CD4-positive, alpha-beta T cell treated with Interleukin-17A for 4 hours (primary cell): ENCODE measurements around the gene C2orf76.
"Not testable (repeated sequence)": the region's sequence is repeated elsewhere in the genome, so short reads cannot be mapped to it uniquely, and the experiment has no call there.

Source experiments
- DNase-seq: peaks from one replicate; pipeline ENCODE4 v3.0.0-alpha.2; 2020; ENCODE audit warnings: mixed read lengths

C2orf76 gene

DNA sequence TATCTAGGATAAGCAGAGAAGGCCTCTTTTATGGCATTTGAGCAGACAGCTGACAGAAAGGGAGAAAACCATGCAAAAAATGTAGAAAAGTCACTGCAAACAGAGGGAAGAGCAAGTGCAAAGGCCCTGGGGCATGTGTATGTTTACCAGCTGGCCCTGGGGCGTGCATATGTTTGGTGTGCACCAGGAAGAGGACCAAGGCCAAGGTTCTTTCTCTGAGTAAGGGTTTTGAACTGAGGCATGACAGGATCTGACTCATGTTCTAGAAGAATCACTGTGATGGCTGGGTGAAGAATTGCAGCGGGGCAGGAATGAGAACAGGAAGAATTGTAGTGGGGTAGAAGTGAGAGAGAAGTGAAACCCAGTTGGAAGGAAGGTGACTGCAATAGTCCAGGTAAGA is 73.4 kb downstream of the C2orf76 start:
- no peak for DNase-seq

GRCh38 chr2:119292226-119292625 is 74.4 kb downstream of the C2orf76 start:
- DNase-seq = no peak

DNA sequence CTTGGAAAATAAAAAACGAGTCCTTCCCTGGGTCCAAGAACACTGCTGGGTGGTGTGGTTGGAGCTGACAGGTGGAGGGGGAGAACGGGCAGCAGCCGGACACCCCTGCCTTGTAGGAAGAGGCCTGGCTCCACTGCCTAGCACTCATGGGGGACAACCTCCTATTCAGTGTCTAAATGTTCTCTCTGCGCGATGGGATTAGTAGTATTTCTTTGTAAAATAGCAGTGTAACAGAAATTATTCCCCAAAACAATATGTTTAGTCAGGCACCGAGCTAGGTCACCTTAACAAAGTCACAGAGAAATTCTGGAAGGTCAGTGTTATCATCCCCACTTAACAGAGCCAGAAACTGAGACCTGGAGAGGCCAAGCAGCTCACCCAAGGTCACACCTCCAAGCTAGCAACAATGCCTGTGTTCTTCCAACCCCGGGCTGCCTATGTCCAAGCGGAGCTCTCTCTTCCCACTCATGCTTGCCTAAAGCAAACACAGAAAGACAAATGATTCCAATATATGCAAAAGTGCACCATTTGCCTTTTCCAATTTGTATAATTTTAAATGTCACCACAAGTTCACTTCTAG is 75.0 kb downstream of the C2orf76 start:
- no peak for DNase-seq

GRCh38 chr2:119290859-119291587 is 75.6 kb downstream of the C2orf76 start:
- DNase-seq = peak; percentile 71

DNA sequence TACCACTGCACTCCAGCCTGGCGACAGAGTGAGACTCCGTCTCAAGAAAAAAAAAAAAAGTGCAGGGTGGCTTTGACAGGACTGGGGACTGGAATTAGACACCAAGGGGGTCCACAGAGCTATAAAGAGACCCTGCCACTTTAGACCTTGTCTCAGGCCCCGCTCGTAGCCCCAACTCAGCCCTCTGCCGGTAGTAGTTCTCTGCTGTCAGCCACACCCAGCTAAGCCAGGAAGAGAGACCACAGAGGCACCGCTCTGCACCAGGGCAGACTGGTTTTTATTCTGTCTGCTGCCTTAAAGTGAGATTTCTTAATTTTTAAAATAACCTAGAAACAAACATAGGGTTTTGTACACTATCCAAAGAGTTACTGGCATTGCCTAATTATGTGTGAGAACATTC is 77.0 kb downstream of the C2orf76 start:
- no peak for DNase-seq

GRCh38 chr2:119289093-119289492 is 77.5 kb downstream of the C2orf76 start:
- no peak for DNase-seq

DNA sequence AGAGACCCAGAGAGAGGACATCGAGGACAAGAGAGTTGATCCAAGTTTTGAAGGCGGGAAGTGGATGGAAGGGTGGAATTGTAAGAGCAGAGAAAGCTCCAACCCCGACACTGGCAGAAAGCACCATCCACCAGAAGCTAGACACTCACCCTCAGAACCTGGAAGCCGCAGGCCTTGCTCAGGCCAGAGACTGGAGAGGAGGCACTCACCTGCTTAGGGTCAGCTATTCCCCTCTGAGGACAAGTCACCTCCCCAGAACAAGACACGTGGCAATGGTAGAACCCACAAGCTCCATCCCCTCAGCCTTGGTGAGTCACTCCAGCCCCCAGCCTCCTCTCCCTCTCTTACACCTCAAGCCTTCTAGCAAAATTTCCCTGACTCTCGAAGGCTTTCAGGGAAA is 78.1 kb downstream of the C2orf76 start:
- no peak for DNase-seq

DNA sequence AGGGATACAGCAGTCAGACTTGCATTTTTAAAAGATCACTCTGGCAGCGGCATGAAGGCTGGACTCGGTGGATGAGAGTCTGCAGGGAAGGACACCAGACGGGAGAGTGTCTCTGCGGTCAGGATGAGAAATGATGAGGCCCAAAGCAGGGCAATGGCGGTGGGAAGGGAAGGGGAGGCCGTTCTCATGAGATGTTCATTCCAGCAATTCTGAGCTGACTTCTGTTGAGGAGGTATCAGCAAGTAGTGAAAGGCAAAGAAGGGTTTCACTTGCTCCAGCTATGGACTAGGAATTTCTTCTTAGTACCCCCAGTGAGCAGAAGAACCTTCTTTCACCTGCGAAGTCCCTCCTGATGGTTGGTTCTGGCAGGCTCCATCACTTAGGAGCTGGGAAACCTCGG is 80.0 kb downstream of the C2orf76 start:
- DNase-seq = no peak

- DNase-seq = no peak
Measured at GRCh38 chr2:119283873-119284331, 82.7 kb downstream of the C2orf76 start.

DNA sequence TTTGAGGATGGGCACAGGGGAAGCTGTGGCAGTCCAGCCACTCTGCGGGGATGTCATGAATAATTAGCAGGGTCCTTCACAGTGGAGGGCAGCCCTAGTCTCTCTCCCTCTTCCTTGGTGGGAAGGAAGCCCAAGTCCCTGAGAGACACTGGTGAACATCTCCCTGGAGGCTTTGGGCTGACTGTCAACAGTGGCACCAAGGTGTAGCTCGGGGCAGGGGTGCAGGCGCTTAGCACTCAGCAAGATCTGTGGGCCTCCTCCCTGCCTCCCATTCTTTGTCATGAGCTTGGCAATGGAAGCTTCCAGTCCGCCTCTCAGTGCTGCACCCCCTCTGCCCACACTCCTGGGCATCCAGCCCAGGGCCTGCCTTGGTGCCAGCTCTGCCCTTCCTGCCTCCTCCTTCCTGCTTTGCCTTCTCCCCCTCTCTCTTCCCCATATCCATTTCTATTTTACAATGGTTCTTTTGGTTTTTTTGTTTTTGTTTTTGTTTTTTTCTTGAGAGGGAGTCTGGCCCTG is 83.6 kb downstream of the C2orf76 start:
- no peak for DNase-seq

DNA sequence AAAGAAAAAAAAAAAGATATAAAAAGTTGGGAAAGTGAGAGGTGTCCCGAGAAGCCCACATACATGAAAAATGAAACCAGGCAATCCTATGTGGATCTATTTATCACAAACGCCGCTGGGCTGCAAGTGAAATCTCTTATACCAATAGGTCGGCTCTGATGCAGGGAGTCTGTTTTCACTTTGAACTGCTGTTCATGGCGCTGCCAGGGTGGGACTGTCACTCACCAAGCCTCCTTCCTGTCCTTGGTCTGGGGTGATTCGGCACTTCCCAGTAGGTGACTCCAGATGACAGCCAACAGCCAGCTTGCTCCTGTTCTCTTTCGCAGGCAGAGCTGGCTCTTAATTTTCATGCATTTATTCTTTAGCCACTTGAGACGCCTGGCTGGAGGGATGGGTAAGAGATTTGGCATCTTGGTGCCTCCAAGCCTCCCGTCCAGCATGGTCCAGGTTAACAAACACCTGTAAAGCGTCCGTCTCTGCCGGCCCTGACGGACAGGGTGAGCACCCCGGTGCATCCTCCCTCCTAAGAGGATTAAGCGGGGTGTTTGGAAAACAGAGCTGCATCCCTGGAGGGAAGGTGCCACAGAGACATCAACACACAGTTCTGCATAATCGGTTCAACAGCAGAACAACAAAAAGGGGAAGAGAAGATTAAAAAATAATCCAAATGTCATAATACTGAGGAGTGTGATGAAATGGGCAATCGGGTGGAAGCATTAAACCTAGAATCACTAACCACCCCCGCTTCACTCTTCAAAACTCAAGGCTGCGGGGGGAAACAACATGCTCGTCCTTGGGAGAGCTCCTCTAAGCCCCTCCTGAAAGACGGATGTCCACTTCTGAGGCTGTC is 84.3 kb downstream of the C2orf76 start:
- DNase-seq = no peak

GRCh38 chr2:119280680-119281079 is 86.0 kb downstream of the C2orf76 start:
- no peak for DNase-seq

GRCh38 chr2:119279666-119280065 is 87.0 kb downstream of the C2orf76 start:
- no peak for DNase-seq

DNA sequence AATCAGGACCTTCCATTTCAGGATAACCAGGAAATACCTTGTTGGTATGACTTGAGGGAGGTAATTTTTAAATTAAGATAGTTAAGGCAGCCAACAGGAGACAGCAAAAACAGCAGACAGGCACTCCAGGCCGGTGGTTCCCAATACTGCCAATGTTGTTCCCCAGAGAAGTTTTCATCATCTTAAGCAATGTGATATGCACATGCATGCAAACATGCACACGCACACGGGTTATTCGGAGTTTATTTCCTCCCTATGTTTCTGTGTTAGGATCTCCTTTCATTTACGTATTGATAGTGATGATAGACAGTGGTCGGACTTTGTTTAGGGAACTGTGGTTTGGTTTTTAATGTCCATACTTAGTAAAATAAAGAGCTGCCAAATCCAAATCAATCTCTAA is 87.7 kb downstream of the C2orf76 start:
- no peak for DNase-seq

DNA sequence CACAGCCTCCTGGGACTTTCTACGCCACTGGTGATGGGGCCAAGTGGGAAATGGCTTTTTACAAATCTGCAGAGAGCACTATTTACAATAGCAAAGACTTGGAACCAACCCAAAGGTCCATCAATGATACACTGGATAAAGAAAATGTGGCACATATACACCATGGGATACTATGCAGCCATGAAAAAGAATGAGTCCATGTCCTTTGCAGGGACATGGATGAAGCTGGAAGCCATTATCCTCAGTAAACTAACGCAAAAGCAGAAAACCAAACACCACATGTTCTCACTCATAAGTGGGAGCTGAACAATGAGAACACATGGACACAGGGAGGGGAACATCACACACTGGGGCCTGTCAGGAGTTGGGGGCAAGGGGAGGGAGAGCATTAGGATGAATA is 88.2 kb downstream of the C2orf76 start:
- DNase-seq = not testable (repeated sequence)

DNA sequence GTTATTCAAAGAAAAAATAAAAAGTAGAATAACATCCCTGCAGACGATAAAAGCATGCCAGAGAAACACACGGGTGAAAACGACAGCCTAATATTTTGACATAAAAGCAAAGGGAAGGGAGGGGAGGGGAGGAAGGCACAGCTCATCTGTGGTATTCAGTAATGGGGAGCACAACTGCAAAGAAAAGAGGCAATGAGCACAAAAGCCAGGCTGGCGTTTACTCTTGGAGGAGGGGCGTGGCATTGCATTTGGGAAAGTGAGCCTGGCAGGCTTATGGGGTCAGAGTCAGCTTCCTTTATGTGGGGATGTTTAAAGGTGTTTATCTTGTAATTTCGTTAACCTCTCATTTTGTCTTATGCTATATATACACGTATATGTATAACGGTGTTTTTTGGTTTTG is 89.8 kb downstream of the C2orf76 start:
- DNase-seq = no peak

DNA sequence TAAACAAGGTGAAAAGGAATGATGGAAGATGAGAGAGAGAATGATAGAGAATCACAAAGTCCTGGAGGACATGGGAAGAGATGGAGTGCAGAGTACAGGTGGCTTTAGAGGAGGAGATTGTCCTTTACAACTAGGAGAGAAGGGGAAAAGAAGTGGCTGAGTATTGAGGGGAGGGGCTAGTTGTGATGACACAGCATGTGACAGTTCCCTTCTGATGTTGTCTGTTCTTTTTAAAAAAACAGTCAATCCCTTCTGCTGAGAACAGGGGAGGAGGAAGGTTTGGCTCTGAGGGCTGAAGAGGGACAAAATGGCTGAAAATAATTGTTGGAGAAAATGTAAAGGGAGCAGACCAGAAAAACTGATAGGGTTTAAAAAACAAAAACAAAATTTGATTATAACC is 99.0 kb downstream of the C2orf76 start:
- DNase-seq = no peak

DNA sequence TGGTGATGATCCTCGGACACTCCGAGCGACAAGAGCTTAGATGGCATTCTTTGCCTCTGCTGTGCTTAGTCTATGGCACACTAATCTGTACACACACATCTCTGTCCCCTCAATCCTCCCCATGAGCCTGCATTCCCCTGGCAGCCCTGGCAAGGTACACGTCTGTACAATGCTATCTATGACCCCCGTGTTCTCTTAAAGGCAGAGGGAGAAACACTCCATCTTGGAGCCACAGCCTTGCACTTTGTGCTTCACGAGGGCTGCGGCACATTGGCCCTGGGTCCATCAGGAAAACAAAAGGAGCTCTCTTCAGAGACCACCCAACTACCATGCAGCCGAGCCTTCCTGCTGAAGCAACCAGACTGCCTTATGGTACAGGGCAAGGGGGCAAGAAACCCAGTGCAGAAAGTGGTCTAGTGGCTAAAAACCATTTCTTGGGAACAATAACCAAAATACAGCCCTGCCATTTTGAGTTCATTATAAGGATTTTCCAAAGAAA is 100.5 kb downstream of the C2orf76 start:
- DNase-seq = no peak

DNA sequence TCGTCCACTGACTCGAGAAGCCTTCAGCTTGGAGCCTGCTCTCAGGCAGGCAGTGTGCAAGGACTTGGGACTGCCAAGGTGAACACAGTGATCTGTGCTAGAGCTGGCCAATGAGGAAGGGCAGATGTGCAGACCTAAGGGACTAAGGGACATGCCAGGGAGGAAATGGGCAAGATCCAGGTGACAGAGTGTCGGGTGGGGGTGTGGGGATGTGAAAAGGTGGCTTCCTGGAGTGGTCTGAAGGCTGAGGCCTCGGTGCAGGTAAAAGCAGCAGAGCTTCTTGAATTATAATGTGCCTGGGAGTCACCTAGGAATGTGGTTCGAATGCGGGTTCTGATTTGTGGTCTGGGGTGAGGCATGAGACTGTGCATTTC is 101.0 kb downstream of the C2orf76 start:
- no peak for DNase-seq

GRCh38 chr2:119264781-119265692 is 101.6 kb downstream of the C2orf76 start:
- peak; percentile 29 for DNase-seq

DNA sequence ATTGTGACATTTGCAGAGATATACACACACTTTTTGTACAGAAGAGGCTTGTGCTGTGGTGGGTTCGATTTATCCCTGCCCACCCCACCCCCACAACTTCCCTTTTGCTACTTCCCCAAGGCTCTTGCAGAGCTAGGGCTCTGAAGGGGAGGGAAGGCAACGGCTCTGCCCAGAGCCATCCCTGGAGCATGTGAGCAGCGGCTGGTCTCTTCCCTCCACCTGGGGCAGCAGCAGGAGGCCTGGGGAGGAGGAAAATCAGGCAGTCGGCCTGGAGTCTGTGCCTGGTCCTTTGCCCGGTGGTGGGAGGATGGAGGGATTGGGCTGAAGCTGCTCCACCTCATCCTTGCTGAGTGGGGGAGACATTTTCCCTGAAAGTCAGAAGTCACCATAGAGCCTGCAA is 103.0 kb downstream of the C2orf76 start:
- no peak for DNase-seq

DNA sequence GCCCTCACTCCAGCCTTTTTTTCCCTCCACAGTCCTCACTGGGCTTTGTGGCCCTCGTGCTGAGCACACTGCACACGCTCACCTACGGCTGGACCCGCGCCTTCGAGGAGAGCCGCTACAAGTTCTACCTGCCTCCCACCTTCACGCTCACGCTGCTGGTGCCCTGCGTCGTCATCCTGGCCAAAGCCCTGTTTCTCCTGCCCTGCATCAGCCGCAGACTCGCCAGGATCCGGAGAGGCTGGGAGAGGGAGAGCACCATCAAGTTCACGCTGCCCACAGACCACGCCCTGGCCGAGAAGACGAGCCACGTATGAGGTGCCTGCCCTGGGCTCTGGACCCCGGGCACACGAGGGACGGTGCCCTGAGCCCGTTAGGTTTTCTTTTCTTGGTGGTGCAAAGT is 103.6 kb downstream of the C2orf76 start:
- no peak for DNase-seq
